ENCODE measurements around the gene GLP2R. TPM values are rescaled to one million over a fixed set of nuclear protein-coding genes. Genes with fewer than 3 reads are reported as not detected.
"Not testable (repeated sequence)": the region's sequence is repeated elsewhere in the genome, so short reads cannot be mapped to it uniquely, and the experiment has no call there.

GLP2R gene
- total RNA-seq, 2 experiments from 2014 or later: not detected

DNA sequence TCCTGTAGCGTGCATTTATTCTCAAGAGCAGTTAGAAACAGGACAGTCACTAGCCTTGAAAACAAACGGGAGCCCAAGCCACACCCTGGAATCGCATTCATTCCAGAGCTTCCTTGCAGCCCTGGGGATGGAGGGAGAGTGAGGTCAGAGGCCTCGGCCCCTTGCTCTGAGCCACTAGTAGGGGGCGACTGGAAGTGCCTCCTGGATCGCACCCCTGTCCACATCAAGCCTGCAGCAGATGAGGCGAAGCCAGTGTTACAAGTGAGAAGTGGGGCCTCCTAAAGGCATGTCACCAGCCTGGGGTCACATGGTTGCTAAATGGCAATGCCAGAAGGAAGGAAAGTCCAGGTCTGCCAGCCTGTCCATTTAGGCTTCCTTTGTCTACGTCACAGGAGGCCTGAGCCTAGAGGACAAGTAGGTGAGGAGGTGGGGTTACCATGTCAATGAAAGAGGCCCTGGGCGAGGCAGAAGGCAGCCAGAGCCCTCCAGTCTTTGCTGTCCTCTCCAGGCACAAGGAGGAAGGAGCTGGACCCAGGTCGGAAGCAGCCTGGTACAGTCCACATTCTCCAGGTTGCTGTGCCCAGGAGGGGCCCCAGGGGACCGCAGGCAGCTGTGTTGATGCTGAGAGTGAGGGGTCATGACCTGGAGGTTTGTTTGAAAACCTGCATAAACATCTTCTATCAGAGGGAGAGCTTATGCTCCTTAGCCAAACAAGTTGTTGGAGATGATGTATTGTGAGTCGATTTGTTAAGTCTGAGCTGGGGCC lies 82.3 kb downstream of the GLP2R start:
- Mint-ChIP-seq H3K4me1 (no peaks in the 10 kb centered on the region), H3K4me3 (no peak overlapping the region), H3K27me3 (peaks cover 4% of the 10 kb centered on the region), H3K27ac (no peak overlapping the region), H3K36me3 (no peaks in the 10 kb centered on the region), H3K9me3 (no peaks in the 10 kb centered on the region)
- DNase-seq: no peak

DNA sequence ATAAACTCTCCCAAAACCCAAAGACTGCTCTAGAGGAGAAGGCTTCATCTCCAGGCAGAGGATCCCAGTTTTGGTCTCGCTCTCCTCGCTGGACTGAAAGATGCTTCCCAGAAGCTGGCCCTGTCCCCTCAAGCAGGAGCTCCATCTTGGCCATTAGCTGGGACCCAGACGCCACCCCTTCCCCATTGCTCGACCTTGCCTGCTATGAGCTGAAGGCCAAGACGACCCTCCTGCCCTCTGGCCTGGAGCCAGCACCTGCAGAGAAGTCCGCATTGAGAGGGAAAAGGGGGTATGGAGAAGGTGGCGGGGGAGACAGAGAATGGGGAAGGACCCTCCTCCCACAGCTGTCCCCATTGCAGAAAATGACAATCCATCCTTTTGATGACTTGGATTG lies 82.9 kb downstream of the GLP2R start:
- no peak for DNase-seq
- Mint-ChIP-seq H3K9me3 (no peaks in the 10 kb centered on the region), H3K4me1 (no peaks in the 10 kb centered on the region), H3K27ac (no peak overlapping the region), H3K27me3 (peaks cover 4% of the 10 kb centered on the region), H3K4me3 (no peak overlapping the region), H3K36me3 (no peaks in the 10 kb centered on the region)

- H3K9me3 Mint-ChIP-seq: no peaks in the 10 kb centered on the region
- no peak overlapping the region for H3K4me3 Mint-ChIP-seq
- no peak overlapping the region for H3K27ac Mint-ChIP-seq
- H3K4me1 Mint-ChIP-seq: no peaks in the 10 kb centered on the region
- DNase-seq: no peak
- H3K36me3 Mint-ChIP-seq: no peaks in the 10 kb centered on the region
- H3K27me3 Mint-ChIP-seq: peaks cover 4% of the 10 kb centered on the region
These were observed 85.4 kb downstream of the GLP2R start for GRCh38 chr17:9911089-9911488.

GRCh38 chr17:9912121-9913099 lies 86.7 kb downstream of the GLP2R start:
- Mint-ChIP-seq H3K4me1 (no peaks in the 10 kb centered on the region), H3K27me3 (peaks cover 4% of the 10 kb centered on the region), H3K9me3 (no peaks in the 10 kb centered on the region), H3K36me3 (no peaks in the 10 kb centered on the region), H3K27ac (no peak overlapping the region), H3K4me3 (no peak overlapping the region)
- no peak for DNase-seq

GRCh38 chr17:9913476-9913875 lies 87.8 kb downstream of the GLP2R start:
- no peak for DNase-seq
- Mint-ChIP-seq H3K4me1 (no peaks in the 10 kb centered on the region), H3K27me3 (peaks cover 4% of the 10 kb centered on the region), H3K4me3 (no peak overlapping the region), H3K36me3 (no peaks in the 10 kb centered on the region), H3K9me3 (no peaks in the 10 kb centered on the region), H3K27ac (no peak overlapping the region)

DNA sequence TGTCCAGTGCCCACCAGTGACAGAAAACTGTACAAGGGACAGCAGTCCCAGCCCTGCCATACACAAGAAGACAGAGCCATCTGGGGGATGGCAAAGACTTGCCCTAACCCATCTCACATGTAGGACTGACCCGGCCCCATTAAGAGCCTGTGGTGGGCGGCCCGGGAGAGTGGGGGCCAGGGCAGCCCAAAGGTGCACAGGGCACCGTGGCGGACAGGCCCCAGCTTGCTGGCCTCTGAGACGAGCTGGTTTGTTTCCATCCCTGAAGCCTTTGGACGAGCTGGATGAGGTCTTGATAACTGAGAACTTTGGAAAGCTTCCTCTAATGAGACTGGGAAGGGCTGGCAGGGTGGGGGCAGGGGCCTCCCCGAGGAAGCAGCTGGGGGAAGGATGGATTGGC lies 90.4 kb downstream of the GLP2R start:
- no peaks in the 10 kb centered on the region for H3K9me3 Mint-ChIP-seq
- no peak overlapping the region for H3K4me3 Mint-ChIP-seq
- H3K27ac Mint-ChIP-seq: no peak overlapping the region
- no peaks in the 10 kb centered on the region for H3K4me1 Mint-ChIP-seq
- no peak for DNase-seq
- no peaks in the 10 kb centered on the region for H3K36me3 Mint-ChIP-seq
- H3K27me3 Mint-ChIP-seq: no peaks in the 10 kb centered on the region

DNA sequence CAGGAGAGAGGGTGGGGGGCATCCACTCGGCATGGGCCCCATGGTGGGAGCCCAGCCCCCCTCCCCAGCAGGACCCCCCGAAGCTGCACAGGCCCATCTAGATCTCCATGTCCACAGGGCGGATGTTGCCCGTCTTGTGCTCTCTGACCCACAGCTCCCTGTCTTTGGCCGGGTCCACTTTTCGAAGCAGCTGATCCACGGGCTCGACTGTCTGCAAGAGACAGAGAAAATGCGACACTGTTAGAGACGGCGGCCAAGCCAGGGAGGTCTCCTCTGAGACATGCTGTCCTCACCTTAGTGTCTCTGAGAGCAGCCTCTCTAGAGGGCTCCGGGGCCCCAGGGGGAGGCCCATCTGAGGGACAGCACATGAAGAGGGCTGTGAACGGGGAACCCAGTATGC lies 91.4 kb downstream of the GLP2R start:
- Mint-ChIP-seq H3K4me3 (no peak overlapping the region), H3K27me3 (no peaks in the 10 kb centered on the region), H3K27ac (no peak overlapping the region), H3K36me3 (no peaks in the 10 kb centered on the region), H3K9me3 (no peaks in the 10 kb centered on the region), H3K4me1 (no peaks in the 10 kb centered on the region)
- DNase-seq: no peak

- DNase-seq: no peak
- Mint-ChIP-seq H3K27me3 (no peaks in the 10 kb centered on the region), H3K27ac (no peak overlapping the region), H3K4me3 (no peak overlapping the region), H3K36me3 (no peaks in the 10 kb centered on the region), H3K9me3 (no peaks in the 10 kb centered on the region), H3K4me1 (no peaks in the 10 kb centered on the region)
These were observed 92.1 kb downstream of the GLP2R start for GRCh38 chr17:9917801-9918200.

DNA sequence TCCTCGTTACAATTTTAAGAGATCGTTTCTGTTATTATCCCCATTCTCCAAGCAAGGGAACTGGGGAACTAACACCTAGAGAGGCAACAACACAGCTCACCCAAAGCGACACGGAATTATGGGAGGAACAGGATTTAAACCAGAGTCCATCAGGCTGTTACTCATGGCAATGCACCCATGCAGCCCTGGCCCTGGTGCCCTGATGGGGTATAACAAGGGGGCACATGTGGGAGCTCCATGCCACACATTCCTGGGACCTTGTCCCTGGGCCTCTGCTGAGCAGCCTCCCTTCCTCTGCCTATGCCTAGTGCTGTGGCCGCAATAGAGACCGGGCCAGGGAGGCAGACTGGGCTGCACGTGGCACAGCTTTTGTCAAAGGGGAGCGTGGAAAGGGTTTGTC lies 92.6 kb downstream of the GLP2R start:
- Mint-ChIP-seq H3K27me3 (no peaks in the 10 kb centered on the region), H3K9me3 (no peaks in the 10 kb centered on the region), H3K27ac (no peak overlapping the region), H3K4me1 (no peaks in the 10 kb centered on the region), H3K36me3 (no peaks in the 10 kb centered on the region), H3K4me3 (no peak overlapping the region)
- no peak for DNase-seq

- H3K27me3 Mint-ChIP-seq: no peaks in the 10 kb centered on the region
- no peak overlapping the region for H3K27ac Mint-ChIP-seq
- DNase-seq: no peak
These were observed 93.2 kb downstream of the GLP2R start for GRCh38 chr17:9918804-9919352.

DNA sequence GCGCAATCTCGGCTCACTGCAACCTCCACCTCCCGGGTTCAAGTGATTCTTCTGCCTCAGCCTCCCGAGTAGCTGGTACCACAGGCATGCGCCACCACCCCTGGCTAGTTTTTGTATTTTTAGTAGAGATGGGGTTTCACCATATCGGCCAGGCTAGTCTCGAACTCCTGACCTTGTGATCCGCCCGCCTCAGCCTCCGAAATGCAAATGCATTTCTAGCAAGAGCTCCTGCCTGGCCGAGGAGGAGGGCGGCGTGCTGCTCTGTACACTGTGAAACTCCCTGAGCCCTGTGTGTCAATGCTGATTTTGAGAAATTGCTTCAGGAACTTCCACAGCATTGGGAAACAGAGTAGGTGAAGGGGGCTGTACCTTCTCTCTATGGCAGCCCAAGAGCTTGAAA lies 95.5 kb downstream of the GLP2R start:
- not testable (repeated sequence) for H3K27me3 Mint-ChIP-seq, DNase-seq, H3K4me1 Mint-ChIP-seq, H3K27ac Mint-ChIP-seq, H3K9me3 Mint-ChIP-seq, H3K4me3 Mint-ChIP-seq, H3K36me3 Mint-ChIP-seq

More at GRCh38 chr17:9918804-9919352, 93.2 kb downstream of the GLP2R start:
- Mint-ChIP-seq H3K9me3 (no peaks in the 10 kb centered on the region), H3K4me1 (no peaks in the 10 kb centered on the region), H3K36me3 (no peaks in the 10 kb centered on the region), H3K4me3 (no peak overlapping the region)

DNA sequence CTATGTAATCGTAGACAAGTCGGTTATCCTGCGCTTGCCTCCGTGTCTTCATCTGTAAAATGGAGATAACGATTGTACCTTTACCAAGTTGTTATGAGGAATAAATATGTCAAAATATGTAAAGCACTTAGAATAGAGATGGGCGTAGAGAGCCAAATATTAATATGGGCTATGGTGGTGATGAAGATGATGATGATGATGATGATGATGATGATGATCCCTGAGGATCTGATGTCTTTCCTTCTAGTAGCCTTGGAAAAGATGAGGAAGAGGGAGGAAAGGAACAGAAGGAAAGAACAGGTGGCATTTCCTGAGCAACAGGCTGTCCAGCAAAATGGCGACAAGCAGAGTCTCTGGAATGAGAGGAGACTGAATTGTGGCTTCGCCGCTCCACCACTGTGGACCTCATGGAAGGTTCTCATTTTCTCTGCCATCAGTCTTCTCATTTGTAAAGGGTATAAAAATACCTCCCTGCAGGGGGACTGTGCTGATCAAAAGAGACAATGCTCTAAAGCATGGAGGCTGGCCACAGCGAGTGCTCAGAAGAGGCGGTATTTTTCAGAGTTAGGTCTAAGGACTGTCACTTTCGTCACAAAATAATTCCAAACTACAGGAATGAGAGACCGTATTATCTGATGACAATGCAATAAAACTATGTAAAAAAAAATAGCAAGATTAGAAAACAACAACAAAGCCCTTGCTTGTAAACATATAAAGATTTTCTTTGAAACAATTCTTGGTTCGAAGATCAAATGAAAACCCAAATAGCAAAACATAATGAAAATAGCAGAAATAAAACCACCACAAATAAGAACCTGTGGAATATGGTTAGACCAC lies 96.5 kb downstream of the GLP2R start:
- no peaks in the 10 kb centered on the region for H3K36me3 Mint-ChIP-seq
- no peak overlapping the region for H3K27ac Mint-ChIP-seq
- H3K27me3 Mint-ChIP-seq: no peaks in the 10 kb centered on the region
- DNase-seq: no peak
- peaks cover 2% of the 10 kb centered on the region for H3K4me1 Mint-ChIP-seq
- no peak overlapping the region for H3K4me3 Mint-ChIP-seq
- H3K9me3 Mint-ChIP-seq: no peaks in the 10 kb centered on the region

GRCh38 chr17:9924735-9925191 lies 99.0 kb downstream of the GLP2R start:
- H3K4me1 Mint-ChIP-seq: peaks cover 2% of the 10 kb centered on the region

DNA sequence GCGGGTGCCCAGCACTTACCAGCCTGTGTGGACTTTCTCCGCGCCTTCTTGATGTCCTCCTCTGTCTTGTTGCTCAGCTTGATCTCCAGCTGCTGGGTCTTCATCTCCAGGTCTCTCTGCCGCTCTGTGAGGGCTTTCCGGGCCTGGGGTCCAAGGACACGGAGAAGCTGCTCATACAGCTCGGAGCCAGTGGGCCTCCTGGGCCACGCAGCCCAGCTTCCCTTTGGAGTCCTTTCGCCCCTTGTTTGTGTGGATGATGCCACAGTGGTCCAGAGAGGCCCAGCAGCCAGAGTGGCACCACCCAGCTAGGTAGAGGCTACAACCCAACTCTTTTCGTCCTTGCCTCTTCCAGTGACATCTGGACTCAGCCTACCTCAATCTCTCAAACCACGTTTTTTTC lies 99.7 kb downstream of the GLP2R start:
- Mint-ChIP-seq H3K27me3 (no peaks in the 10 kb centered on the region), H3K27ac (no peak overlapping the region), H3K36me3 (no peaks in the 10 kb centered on the region), H3K9me3 (no peaks in the 10 kb centered on the region), H3K4me3 (no peak overlapping the region), H3K4me1 (peaks cover 2% of the 10 kb centered on the region)
- DNase-seq: no peak

More at GRCh38 chr17:9924735-9925191, 99.0 kb downstream of the GLP2R start:
- DNase-seq: no peak
- Mint-ChIP-seq H3K36me3 (no peaks in the 10 kb centered on the region), H3K27ac (no peak overlapping the region), H3K9me3 (no peaks in the 10 kb centered on the region), H3K4me3 (no peak overlapping the region), H3K27me3 (no peaks in the 10 kb centered on the region)
